Measurements from ENCODE around the gene TMEM214. TPM values are rescaled to one million over a fixed set of nuclear protein-coding genes. Genes with fewer than 3 reads are reported as not detected.
A peak's percentile ranks its signal among the peaks of the same experiment; 100 is the strongest.

Gene TMEM214
- total and polyA plus RNA-seq, 2 of the 8 experiments (the other 6 are each of a cell fraction or from before 2014, with no cell fraction given): 49.7 to 71.0 TPM

DNA sequence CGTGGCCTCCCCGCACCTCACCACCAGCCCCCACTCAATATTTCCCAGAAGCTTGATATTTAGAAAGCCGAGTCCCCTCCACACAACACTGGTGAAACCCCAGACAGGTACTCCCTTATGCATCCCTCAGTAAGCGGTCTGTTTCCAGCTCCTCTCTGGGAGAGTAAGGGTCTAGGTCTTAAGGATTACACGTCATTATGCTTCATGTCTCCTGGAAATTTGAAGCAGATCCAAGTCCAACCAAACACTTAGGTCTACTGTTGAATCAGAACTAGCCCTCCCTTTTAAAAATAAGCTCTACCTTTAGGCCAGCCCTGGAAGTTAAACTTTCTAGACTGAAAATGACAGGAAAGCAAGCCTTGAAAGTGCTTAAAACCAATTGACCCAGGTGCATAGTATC is 40.2 kb downstream of the TMEM214 start:
- Histone ChIP-seq H3K18ac (ENCODE audit: extremely low read depth, low read length) (no peak overlapping the region), H4K20me1 (replicated peaks in 1 of 2; ENCODE audit: control insufficient read depth in 1 of 2, insufficient read depth in 2 of 2, low read length in 2 of 2) (peaks cover 0 to 6% of the 10 kb centered on the region in 2 experiments), H3K56ac (replicated peaks; ENCODE audit: insufficient read length, low read depth, low read length) (no peak overlapping the region), H3K9me3 (ENCODE audit: insufficient read depth in 2 of 2, low read depth in 1 of 2, low read length in 1 of 2) (no peaks in the 10 kb centered on the region), H3K79me1 (ENCODE audit: low read depth, low read length) (peaks cover 12% of the 10 kb centered on the region; the same call in 1 of the 2 replicates), H3K79me2 (ENCODE audit: control insufficient read depth in 1 of 2, insufficient read depth in 2 of 2, low read length in 2 of 2) (peaks cover 0 to 12% of the 10 kb centered on the region in 2 experiments; a peak in 3 of 4 replicates), H3K27ac (ENCODE audit: low read depth, low read length) (no peak overlapping the region), H3K27me3 (replicated peaks in 1 of 4; ENCODE audit: control insufficient read depth in 3 of 4, extremely low read depth in 1 of 4, insufficient read depth in 3 of 4, low read length in 3 of 4) (0 out of 7 replicates have a peak, but pooled peaks cover 0 to 3% (median 0%) of the 10 kb centered on the region in 4 experiments), H3K4me2 (ENCODE audit: insufficient read depth in 1 of 2, low read depth in 2 of 2, low read length in 2 of 2) (peak overlapping the region; percentile 85 to 99), H2BK15ac (ENCODE audit: low read length) (no peak overlapping the region), H2BK12ac (ENCODE audit: low read depth, low read length) (no peak overlapping the region), H4K5ac (ENCODE audit: insufficient read length, low read depth, low read length) (peak overlapping the region; percentile 51), H3K23me2 (ENCODE audit: low read depth, low read length) (peaks cover 14% of the 10 kb centered on the region; the same call in 1 of the 2 replicates), H4K8ac (ENCODE audit: extremely low read depth, insufficient read depth, low read length) (no peak overlapping the region), H4K91ac (replicated peaks; ENCODE audit: insufficient read length, low read length) (no peak overlapping the region), H3K4me1 (replicated peaks in 1 of 4; ENCODE audit: control insufficient read depth in 3 of 4, insufficient read depth in 4 of 4, low read length in 3 of 4) (peaks cover 0 to 7% (median 4%) of the 10 kb centered on the region in 4 experiments; a peak in 5 of 7 replicates), H2BK120ac (replicated peaks; ENCODE audit: low read depth, low read length) (no peak overlapping the region), H3K9ac (replicated peaks in 1 of 4; ENCODE audit: extremely low read depth in 1 of 4, low read depth in 3 of 4, low read length in 3 of 4) (no peak overlapping the region), H2BK20ac (ENCODE audit: low read length) (0 out of 2 replicates have a peak overlapping the region, but pooled peaks have one; percentile 3), H3K36me3 (ENCODE audit: control insufficient read depth in 2 of 4, insufficient read depth in 4 of 4, low read length in 3 of 4) (peaks cover 7 to 20% (median 12%) of the 10 kb centered on the region in 4 experiments; a peak in 7 of 8 replicates), H2BK5ac (ENCODE audit: low read depth, low read length) (no peak overlapping the region), H2AFZ (ENCODE audit: low read length) (peak overlapping the region; percentile 28; the same call in 1 of the 2 replicates), H3K4me3 (ENCODE audit: extremely low read depth in 1 of 4, insufficient read depth in 2 of 4, low read depth in 3 of 4, low read length in 4 of 4) (peak overlapping the region; percentile 82 to 99 (median 93); a peak in 7 of 8 replicates), H3K23ac (ENCODE audit: insufficient read length) (no peak overlapping the region), H2AK5ac (ENCODE audit: low read depth, low read length) (no peak overlapping the region), H3K14ac (ENCODE audit: insufficient read length) (no peak overlapping the region), H3K4ac (replicated peaks; ENCODE audit: insufficient read length, low read depth, low read length) (no peak overlapping the region)
- no peak for FAIRE-seq
- CTCF ChIA-PET (ENCODE audit: partially characterized antibody): interaction anchor here (0.9 to 2.7 kb wide), 9 partner anchors 8 to 130 kb away, joined by 3 to 20 read pairs (median 6); partner anchors contain the start of genes KHK and PREB
- POLR2A ChIA-PET (ENCODE audit: partially characterized antibody): interaction anchor here (0.9 to 18.5 kb wide), 7 partner anchors 10 to 79 kb away, joined by 3 to 441 read pairs (median 3); partner anchors contain the start of gene AGBL5
- 65% methylated on average over 5 of the region's 5 CpGs; no CpG with 5 or more reads in 1 of the 2 experiments for WGBS, 2 experiments (ENCODE audit: extremely low coverage in 1 of 2, insufficient coverage in 1 of 2, insufficient read length in 1 of 2, insufficient replicate concordance in 2 of 2, low coverage in 1 of 2, low lambda C conversion rate in 2 of 2, missing lambda C conversion rate in 1 of 2)
- TF ChIP-seq, protein P1, sequence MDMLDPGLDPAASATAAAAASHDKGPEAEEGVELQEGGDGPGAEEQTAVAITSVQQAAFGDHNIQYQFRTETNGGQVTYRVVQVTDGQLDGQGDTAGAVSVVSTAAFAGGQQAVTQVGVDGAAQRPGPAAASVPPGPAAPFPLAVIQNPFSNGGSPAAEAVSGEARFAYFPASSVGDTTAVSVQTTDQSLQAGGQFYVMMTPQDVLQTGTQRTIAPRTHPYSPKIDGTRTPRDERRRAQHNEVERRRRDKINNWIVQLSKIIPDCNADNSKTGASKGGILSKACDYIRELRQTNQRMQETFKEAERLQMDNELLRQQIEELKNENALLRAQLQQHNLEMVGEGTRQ (IDR thresholded peaks at IDR 0.05; ENCODE audit: low read length): no peak
- TF ChIP-seq CBX5 (IDR thresholded peaks at IDR 0.05; ENCODE audit: low read depth, low read length) (no peak), CHD1 (IDR thresholded peaks at IDR 0.05; ENCODE audit: low read depth, low read length) (no peak), FOSL1 (IDR thresholded peaks at IDR 0.05; ENCODE audit: insufficient read depth, low read depth, low read length) (no peak), POLR2A (IDR thresholded peaks at IDR 0.05; ENCODE audit: control extremely low read depth in 1 of 2, low read depth in 2 of 2, low read length in 2 of 2) (no peak), CEBPB (IDR thresholded peaks at IDR 0.05; ENCODE audit: low read depth, low read length) (no peak), EP300 (IDR thresholded peaks at IDR 0.05; ENCODE audit: borderline replicate concordance in 1 of 2, low read depth in 2 of 2, low read length in 2 of 2) (no peak), RBBP5 (IDR thresholded peaks at IDR 0.05; ENCODE audit: borderline replicate concordance, low read depth, low read length) (no peak)
- DNase-seq (ENCODE audit: low read depth in 1 of 2, low spot score in 2 of 2): no peak

Data from H1 (cell line).